ENCODE measurements around the gene PRIM2. TPM values are rescaled to one million over a fixed set of nuclear protein-coding genes. Genes with fewer than 3 reads are reported as not detected.
"Not testable (repeated sequence)": the region's sequence is repeated elsewhere in the genome, so short reads cannot be mapped to it uniquely, and the experiment has no call there.

PRIM2 gene
- total RNA-seq, 1 experiment from 2014 or later, result 112 TPM

GRCh38 chr6:57310095-57310816 lies 7.2 kb upstream of the PRIM2 start:
- DNase-seq (ENCODE audit: low read depth), result peak; percentile 25

DNA sequence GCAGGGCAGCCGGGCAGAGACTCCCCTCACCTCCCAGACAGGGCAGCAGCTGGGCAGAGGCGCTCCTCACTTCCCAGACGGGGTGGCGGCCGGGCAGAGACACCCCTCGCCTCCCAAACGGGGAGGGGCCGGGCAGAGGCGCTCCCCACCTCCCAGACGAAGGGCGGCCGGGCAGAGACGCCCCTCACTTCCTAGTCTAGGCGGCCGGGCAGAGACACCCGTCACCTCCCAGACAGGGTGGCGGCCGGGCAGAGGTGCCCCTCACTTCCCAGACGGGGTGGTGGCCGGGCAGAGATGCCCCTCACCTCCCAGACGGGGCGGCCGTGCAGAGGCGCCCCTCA lies 6.6 kb upstream of the PRIM2 start:
- no peak for DNase-seq (ENCODE audit: low read depth)

DNA sequence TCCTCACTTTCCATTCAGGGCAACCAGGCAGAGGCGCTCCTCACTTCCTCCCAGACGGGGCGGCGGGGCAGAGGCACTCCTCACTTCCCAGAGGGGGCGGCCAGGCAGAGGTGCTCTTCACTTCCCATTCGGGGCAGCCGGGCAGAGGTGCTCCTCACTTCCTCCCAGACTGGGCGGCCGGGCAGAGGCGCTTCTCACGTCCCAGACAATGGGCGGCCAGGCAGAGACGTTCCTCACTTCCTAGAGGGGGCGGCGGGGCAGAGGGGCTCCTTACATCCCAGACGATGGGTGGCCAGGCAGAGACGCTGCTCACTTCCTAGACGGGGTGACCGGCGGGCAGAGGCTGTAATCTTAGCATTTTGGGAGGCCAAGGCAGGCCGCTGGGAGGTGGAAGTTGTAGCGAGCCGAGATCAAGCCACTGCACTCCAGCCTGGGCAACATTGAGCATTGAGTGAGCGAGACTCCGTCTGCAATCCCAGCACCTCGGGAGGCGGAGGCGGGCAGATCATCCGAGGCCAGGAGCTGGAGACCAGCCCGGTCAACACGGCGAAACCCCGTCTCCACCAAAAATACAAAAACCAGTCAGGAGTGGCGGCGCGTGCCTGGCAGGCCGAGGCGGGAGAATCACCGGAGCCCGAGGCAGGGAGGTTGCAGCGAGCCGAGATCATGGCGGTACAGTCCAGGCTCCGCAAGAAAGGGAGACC lies 6.0 kb upstream of the PRIM2 start:
- DNase-seq (ENCODE audit: low read depth), result not testable (repeated sequence)

GRCh38 chr6:57312004-57312345 lies 5.5 kb upstream of the PRIM2 start:
- no peak for DNase-seq (ENCODE audit: low read depth)

DNA sequence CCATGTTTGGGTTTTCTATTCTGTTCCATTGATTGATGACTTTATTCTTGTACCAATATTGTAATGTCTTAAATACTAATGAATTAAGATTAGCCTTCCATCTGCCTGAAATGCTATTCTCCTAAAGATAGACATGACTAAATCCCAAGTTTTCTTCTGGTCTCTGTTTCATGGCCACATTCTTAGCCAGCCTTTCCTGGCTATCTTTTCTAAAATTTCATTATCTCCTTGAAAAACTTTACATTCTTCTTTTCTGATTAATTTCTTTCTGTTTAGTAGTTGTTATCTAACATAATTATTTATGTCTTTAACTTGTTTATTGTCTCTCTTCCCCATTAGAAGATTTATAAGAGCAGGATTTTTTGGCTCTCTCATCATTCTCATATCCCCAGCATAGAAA lies 4.4 kb upstream of the PRIM2 start:
- DNase-seq (ENCODE audit: low read depth), result no peak

DNA sequence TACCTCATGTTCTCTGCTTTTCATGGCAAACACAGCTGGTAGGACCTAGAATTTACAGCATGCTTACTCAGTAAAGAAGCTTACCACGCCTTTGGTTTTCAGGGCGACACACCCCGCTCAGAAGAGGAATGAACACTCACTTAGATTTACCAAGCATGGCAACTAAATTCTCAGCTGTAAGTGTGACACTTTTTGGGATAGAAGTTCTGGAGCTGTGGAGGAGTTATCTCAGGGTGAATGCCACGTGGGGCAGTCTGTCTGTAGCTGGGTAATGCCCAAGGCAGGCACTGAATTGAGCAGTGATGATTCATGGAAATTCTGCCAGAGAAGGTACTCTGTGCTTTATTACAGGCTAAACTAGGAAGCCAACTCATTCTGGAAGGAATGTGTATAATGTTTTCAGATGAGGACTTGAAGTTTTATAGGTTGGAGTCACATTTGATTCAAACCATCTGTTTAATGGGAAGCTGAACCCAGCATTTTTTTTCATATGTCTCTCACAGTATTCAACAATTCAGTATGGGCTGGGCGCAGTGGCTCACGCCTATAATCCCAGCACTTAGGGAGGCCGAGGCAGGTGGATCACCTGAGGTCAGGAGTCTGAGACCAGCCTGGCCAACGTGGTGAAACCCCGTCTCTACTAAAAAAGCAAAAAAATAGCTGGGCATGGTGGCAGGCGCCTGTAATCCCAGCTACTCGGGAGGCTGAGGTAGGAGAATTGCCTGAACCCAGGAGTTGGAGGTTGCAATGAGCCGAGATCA lies 3.5 kb upstream of the PRIM2 start:
- DNase-seq (ENCODE audit: low read depth), result peak; percentile 97

DNA sequence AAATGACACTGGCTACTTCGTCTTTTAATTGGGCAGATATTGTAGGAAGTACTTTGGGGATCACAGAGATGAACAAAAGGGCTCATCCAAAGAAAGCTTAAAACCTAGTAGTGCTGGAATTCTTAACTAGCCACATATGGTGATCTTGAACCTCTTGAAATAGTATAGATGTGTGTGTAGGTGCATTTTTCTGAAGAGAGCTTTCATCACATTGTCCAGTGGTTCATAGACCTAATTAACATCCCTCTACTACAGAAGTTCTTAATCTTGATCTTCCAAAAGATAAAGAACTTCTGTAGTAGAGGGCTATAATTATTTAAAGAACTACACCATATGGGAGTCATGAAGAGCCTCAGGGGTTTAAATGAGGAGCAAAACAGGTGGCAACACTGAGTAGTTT lies 2.3 kb upstream of the PRIM2 start:
- DNase-seq (ENCODE audit: low read depth), result no peak

- DNase-seq (ENCODE audit: low read depth), result no peak
These were observed 1.6 kb upstream of the PRIM2 start for GRCh38 chr6:57315851-57316250.

DNA sequence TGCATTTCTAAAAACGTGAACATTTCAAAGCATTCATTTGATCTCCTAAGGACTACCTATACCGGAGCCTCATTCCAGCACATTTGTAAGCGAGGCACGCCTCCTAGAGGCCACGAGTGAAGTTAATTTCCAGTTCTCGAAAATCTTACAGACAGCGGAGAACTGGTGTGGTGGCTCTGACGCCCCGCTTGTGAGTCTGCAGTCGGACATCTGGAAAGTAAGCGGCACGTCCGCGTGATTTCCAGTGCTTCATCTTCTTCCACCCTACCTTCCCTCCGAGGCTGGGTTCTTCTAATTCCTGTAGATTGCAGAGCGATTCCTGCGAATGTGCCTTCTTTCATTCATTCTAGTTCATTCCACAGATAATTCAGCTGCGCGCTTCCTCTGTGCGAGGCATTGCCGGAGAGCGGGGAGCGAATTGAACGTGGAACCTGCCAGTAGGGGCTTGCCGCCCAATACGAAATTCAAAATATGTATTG lies 810 bp upstream of the PRIM2 start:
- peak; percentile 94 for DNase-seq (ENCODE audit: low read depth)

GRCh38 chr6:57324538-57324937 lies 7.1 kb downstream of the PRIM2 start:
- no peak for DNase-seq (ENCODE audit: low read depth)

GRCh38 chr6:57327311-57327710 lies 9.9 kb downstream of the PRIM2 start:
- DNase-seq (ENCODE audit: low read depth), result no peak

GRCh38 chr6:57328074-57328473 lies 10.6 kb downstream of the PRIM2 start:
- no peak for DNase-seq (ENCODE audit: low read depth)

DNA sequence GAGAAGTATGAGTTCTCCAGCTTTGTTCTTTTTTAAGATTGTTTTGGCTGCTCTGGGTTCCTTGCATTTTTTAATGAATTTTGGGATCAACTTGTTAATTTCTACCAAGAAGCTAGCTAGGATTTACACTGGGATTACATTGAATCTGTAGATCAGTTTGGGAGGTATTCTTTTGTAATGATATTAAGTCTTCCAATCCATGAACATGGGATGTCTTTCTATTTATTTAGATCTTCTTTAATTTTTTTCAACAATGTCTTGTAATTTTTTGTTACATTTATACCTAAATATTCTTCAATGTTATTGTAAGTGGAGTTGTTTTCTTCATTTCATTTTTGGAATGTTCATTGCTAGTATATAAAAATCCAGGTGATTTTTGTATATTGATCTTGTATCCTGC lies 12.5 kb downstream of the PRIM2 start:
- no peak for DNase-seq (ENCODE audit: low read depth)

GRCh38 chr6:57342148-57342669 lies 24.8 kb downstream of the PRIM2 start:
- DNase-seq (ENCODE audit: low read depth), result no peak

- DNase-seq (ENCODE audit: low read depth), result not testable (repeated sequence)
These were observed 25.9 kb downstream of the PRIM2 start for GRCh38 chr6:57343342-57343741.

GRCh38 chr6:57346715-57347114 lies 29.3 kb downstream of the PRIM2 start:
- DNase-seq (ENCODE audit: low read depth), result not testable (repeated sequence)

DNA sequence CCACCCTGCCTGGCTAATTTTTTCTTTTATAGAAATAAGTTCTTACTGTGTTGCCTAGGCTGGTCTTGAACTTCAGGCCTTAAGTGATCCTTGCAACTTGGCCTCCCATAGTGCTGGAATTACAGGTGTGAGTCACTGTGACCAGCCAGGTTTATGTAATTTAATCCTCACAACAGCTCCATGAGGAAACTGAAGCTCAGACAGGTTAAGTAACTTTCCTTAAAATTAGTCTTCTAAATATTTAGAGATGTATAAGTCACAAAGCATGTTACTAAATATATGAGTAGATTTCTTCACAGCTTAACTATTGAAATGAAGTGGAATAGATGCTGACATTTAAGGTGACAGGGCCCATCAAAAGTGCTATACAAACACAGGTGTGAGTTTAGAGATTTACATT lies 30.2 kb downstream of the PRIM2 start:
- DNase-seq (ENCODE audit: low read depth), result not testable (repeated sequence)

GRCh38 chr6:57350443-57350842 lies 33.0 kb downstream of the PRIM2 start:
- not testable (repeated sequence) for DNase-seq (ENCODE audit: low read depth)

GRCh38 chr6:57352596-57352995 lies 35.2 kb downstream of the PRIM2 start:
- DNase-seq (ENCODE audit: low read depth), result not testable (repeated sequence)

GRCh38 chr6:57358319-57358718 lies 40.9 kb downstream of the PRIM2 start:
- DNase-seq (ENCODE audit: low read depth), result not testable (repeated sequence)

DNA sequence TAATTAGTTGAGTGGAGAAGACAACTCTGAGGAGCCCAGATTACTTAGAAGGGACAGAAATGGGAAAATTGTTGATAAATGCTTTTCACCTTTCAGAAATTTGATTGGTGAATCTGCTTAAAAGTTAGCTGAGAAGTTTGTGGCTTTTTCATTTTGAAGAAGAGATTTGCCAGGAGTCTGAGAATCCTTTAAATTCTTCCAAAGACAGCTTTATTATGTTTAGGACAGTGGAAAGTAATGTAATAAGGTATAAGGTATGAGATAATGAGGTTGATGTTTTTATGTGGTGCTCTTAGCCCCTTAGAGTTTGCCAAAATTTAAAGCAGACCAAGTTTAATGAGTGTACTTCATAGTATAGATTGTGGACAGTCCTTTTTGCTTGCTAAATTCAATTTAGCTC lies 42.3 kb downstream of the PRIM2 start:
- DNase-seq (ENCODE audit: low read depth), result not testable (repeated sequence)

DNA sequence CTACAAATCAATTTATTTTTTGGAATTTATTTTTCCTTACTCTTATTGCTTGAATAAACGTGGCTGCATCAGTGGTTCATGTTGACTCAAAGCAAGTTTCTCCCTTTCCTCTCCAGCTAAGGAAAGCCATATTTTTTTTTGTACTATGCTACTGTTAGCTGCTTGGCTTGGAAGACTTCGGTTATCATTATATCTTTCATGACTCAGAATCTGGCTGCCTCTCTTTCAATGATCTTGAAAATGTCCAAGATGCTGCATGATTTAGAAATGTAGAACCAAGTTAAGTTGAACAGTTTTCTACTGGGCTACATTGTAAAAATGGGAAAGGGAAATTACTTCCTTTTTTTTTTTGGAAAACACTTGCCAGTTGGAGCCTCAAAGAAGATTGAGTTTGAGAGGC lies 44.9 kb downstream of the PRIM2 start:
- DNase-seq (ENCODE audit: low read depth), result not testable (repeated sequence)
